IMR-90 (cell line): Measurements from ENCODE around the gene LTN1. TPM values are rescaled to one million over a fixed set of nuclear protein-coding genes. Genes with fewer than 3 reads are reported as not detected.

ENCODE experiments used
- ATAC-seq: fragments of 200-7000 bp; cut with Tn5 transposase; 2 replicates; pipeline ENCODE4 v1.9.1; 2020; ENCODE audit warnings: low read depth, mild to moderate bottlenecking, moderate library complexity
- BruUV-seq: library from RNA; stranded (reverse); fragments of 400-500 nt; replicated peaks from 2 replicates; lab custom pipeline; 2021; lab: Mats Ljungman, UMichigan
- CTCF ChIA-PET: fragments of 300-600 bp; formaldehyde crosslinking; extraction: SDS; loops from one replicate; lab custom pipeline; 2021; ENCODE audit warnings: antibody characterized with exemption; lab: Yijun Ruan, JAX
- POLR2A ChIA-PET: fragments of 300-600 bp; sonication (Branson Sonifier 250); formaldehyde crosslinking; loops from one replicate; lab custom pipeline; 2022; ENCODE audit warnings: antibody characterized with exemption; ENCODE audit not compliant: unreplicated experiment; lab: Charles Lee
- DNase-seq: peaks from one replicate; pipeline ENCODE4 v3.0.0; 2013
- H2AFZ ChIP-seq: replicated peaks from 2 replicates; pipeline ENCODE3; 2013; ENCODE audit warnings: low read length, mild to moderate bottlenecking; ENCODE audit not compliant: poor library complexity
- H2AK5ac ChIP-seq: 2 replicates; pipeline ENCODE4 v1.6.1; 2013; ENCODE audit warnings: low read depth, low read length, inconsistent platforms
- H2AK9ac ChIP-seq: replicated peaks from 2 replicates; pipeline ENCODE3; 2013; ENCODE audit warnings: mild to moderate bottlenecking, low read depth, low read length, moderate library complexity; ENCODE audit not compliant: poor library complexity
- H2BK120ac ChIP-seq: 2 replicates; pipeline ENCODE4 v1.6.1; 2013; ENCODE audit warnings: low read depth, low read length, inconsistent platforms
- H2BK15ac ChIP-seq: 3 replicates; pipeline ENCODE4 v1.6.1; 2013; ENCODE audit warnings: low read depth, low read length, inconsistent platforms
- H2BK20ac ChIP-seq: 2 replicates; pipeline ENCODE4 v1.6.1; 2013; ENCODE audit warnings: low read depth, mild to moderate bottlenecking, inconsistent platforms, low read length, moderate library complexity
- H2BK5ac ChIP-seq: 2 replicates; pipeline ENCODE4 v1.6.1; 2013; ENCODE audit warnings: mild to moderate bottlenecking, low read depth, low read length, inconsistent platforms; ENCODE audit not compliant: poor library complexity, severe bottlenecking
- H3K14ac ChIP-seq: replicated peaks from 2 replicates; pipeline ENCODE4 v1.6.1; 2013; ENCODE audit warnings: low read depth, low read length, inconsistent platforms
- H3K18ac ChIP-seq: 2 replicates; pipeline ENCODE4 v1.6.1; 2013; ENCODE audit warnings: low read depth, low read length, control low read depth
- H3K23ac ChIP-seq: 2 replicates; pipeline ENCODE4 v1.6.1; 2013; ENCODE audit warnings: low read depth, low read length, inconsistent platforms
- H3K27ac ChIP-seq: 2 replicates; pipeline ENCODE4 v1.5.1; 2013; ENCODE audit warnings: mild to moderate bottlenecking, control low read depth, low read length; ENCODE audit not compliant: insufficient read depth
- H3K27me3 ChIP-seq: 2 replicates; pipeline ENCODE4 v1.6.1; 2013; ENCODE audit warnings: low read length; ENCODE audit not compliant: control insufficient read depth, insufficient read depth
- H3K36me3 ChIP-seq: 2 replicates; pipeline ENCODE4 v1.6.1; 2013; ENCODE audit warnings: low read length, mixed read lengths; ENCODE audit not compliant: control insufficient read depth, insufficient read depth
- H3K4ac ChIP-seq: 2 replicates; pipeline ENCODE4 v1.6.1; 2013; ENCODE audit warnings: low read depth, low read length, inconsistent platforms
- H3K4me1 ChIP-seq: 2 replicates; pipeline ENCODE4 v1.6.1; 2013; ENCODE audit warnings: low read length, mixed read lengths; ENCODE audit not compliant: control insufficient read depth, insufficient read depth
- H3K4me2 ChIP-seq: 2 replicates; pipeline ENCODE4 v1.6.1; 2013; ENCODE audit warnings: low read depth, mild to moderate bottlenecking, control low read depth, low read length, moderate library complexity
- H3K4me3 ChIP-seq: 2 replicates; pipeline ENCODE4 v1.5.1; 2013; ENCODE audit warnings: low read depth, mild to moderate bottlenecking, control low read depth, low read length, moderate library complexity; ENCODE audit not compliant: insufficient read depth
- H3K56ac ChIP-seq: 2 replicates; pipeline ENCODE4 v1.6.1; 2013; ENCODE audit warnings: low read length, inconsistent platforms; ENCODE audit not compliant: insufficient read depth; ENCODE audit errors: extremely low read depth
- H3K79me1 ChIP-seq, 2 experiments: 2 replicates each; pipeline ENCODE4 v1.6.1; 2013; ENCODE audit warnings: low read length in 2 of 2, inconsistent platforms in 1 of 2, low read depth in 1 of 2
- H3K9ac ChIP-seq: 2 replicates; pipeline ENCODE4 v1.6.1; 2013; ENCODE audit warnings: low read depth, low read length, control low read depth
- H3K9me1 ChIP-seq: 2 replicates; pipeline ENCODE4 v1.6.1; 2013; ENCODE audit warnings: low read length, inconsistent platforms; ENCODE audit not compliant: insufficient read depth
- H3K9me3 ChIP-seq: 2 replicates; pipeline ENCODE4 v1.6.1; 2013; ENCODE audit warnings: low read length; ENCODE audit not compliant: control insufficient read depth, insufficient read depth
- H4K20me1 ChIP-seq: 2 replicates; pipeline ENCODE4 v1.6.1; 2013; ENCODE audit warnings: low read length, inconsistent platforms; ENCODE audit not compliant: insufficient read depth
- H4K5ac ChIP-seq: 2 replicates; pipeline ENCODE4 v1.6.1; 2013; ENCODE audit warnings: mild to moderate bottlenecking, low read depth, low read length, control low read depth
- H4K8ac ChIP-seq, 2 experiments: 2 replicates each; pipeline ENCODE4 v1.6.1; 2013; ENCODE audit warnings: low read depth in 2 of 2, low read length in 2 of 2, control low read depth in 1 of 2, inconsistent platforms in 1 of 2
- H4K91ac ChIP-seq: 2 replicates; pipeline ENCODE4 v1.6.1; 2013; ENCODE audit warnings: low read depth, low read length, inconsistent platforms; ENCODE audit not compliant: insufficient read depth
- MAZ ChIP-seq: IDR thresholded peaks from 2 replicates; pipeline ENCODE4 v1.6.1; 2012; ENCODE audit warnings: low read depth, mild to moderate bottlenecking, low read length, improper control_type of control experiment, moderate library complexity, borderline replicate concordance
- NFE2L2 ChIP-seq: fragments of 150-350 bp; IDR thresholded peaks from 2 replicates; pipeline ENCODE4 v1.6.1; 2016; ENCODE audit warnings: low read depth, mild to moderate bottlenecking, low read length
- POLR2A ChIP-seq: IDR thresholded peaks from 2 replicates; pipeline ENCODE4 v1.6.1; 2012; ENCODE audit warnings: mild to moderate bottlenecking, low read depth, low read length
- RAD21 ChIP-seq: IDR thresholded peaks from 2 replicates; pipeline ENCODE4 v1.6.1; 2012; ENCODE audit warnings: low read length, improper control_type of control experiment
- RCOR1 ChIP-seq: IDR thresholded peaks from 2 replicates; pipeline ENCODE4 v1.6.1; 2012; ENCODE audit warnings: mild to moderate bottlenecking, low read length, improper control_type of control experiment; ENCODE audit not compliant: insufficient replicate concordance
- SMC3 ChIP-seq: fragments of 150-350 bp; IDR thresholded peaks from 2 replicates; pipeline ENCODE4 v1.6.1; 2016; ENCODE audit warnings: low read depth, mild to moderate bottlenecking, antibody characterized with exemption, low read length, moderate library complexity
- WGBS, 2 experiments: methylation state at CpG; one replicate each; pipeline versions ENCODE4 v1.1.5 to v1.1.7; 2013; ENCODE audit warnings: missing lambda C conversion rate in 2 of 2; ENCODE audit not compliant: insufficient read length in 1 of 2; ENCODE audit errors: extremely low coverage in 2 of 2; 5-methylcytosine and 5-hydroxymethylcytosine counted together
- dilution Hi-C: fragments of 300-500 bp; cut with HindIII; formaldehyde crosslinking; loops from one replicate; pipeline ENCODE4 v1.14.3; 2018; ENCODE audit warnings: low sequenced_read_pairs; ENCODE audit not compliant: unreplicated experiment
- in situ Hi-C: fragments of 300-500 bp; cut with MboI; formaldehyde crosslinking; loops from 3 replicates; pipeline ENCODE4 v1.14.3; 2019; ENCODE audit warnings: low sequenced_read_pairs, inconsistent platforms, mixed read lengths
- intact Hi-C: fragments of 100-400 bp; cut with micrococcal nuclease; formaldehyde crosslinking; loops from 2 replicates; pipeline ENCODE4 v1.10.0; 2022
- polyA plus RNA-seq, 3 experiments: library from polyadenylated mRNA; depleted of rRNA; stranded (reverse); fragments of >200 nt; gene quantifications; 2 replicates each; pipeline ENCODE4 v1.2.3, GENCODE V29; 2012; ENCODE audit warnings: low replicate concordance in 1 of 3
- total RNA-seq: library from RNA; depleted of rRNA; stranded (reverse); fragments of >200 nt; gene quantifications from 2 replicates; pipeline ENCODE4 v1.2.3, GENCODE V29; 2012

Gene LTN1
- total and polyA plus RNA-seq, 2 of the 4 experiments (the other 2 are of a cell fraction), result 6.7 to 35.5 TPM

DNA sequence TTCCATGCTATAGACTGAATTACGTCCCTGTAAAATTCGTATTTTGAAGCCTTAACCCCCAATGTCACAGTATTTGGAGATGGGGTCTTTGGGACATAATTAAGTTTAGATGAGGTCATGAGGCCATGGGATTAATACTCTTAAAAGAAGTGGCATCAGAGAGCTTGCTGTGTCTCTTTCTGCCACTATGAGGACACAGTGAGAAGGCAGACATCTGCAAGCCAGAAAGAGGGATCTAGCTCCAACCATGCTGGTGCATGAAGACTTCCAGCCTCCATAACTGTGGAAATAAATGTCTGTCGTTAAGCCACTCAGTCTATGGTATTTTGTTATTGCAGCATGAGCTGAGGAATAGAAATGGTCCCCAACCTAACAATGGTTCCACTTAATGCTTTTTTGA lies 99.0 kb downstream of the LTN1 start:
- Histone ChIP-seq H2BK5ac (no peak overlapping the region), H3K79me1 (no peaks in the 10 kb centered on the region)
- CTCF ChIA-PET, result interaction anchor here (0.7 to 0.9 kb wide), 2 partner anchors 9 to 11 kb away, joined by 3 to 5 read pairs; a partner anchor contains a TSS

More for the DNA sequence above, 99.0 kb downstream of the LTN1 start:
- Histone ChIP-seq H3K4ac (no peak overlapping the region), H3K18ac (no peak overlapping the region), H4K5ac (no peak overlapping the region), H2AK9ac (no peak overlapping the region), H3K9me3 (peaks cover 4% of the 10 kb centered on the region), H3K4me2 (no peak overlapping the region), H3K9ac (no peak overlapping the region), H3K36me3 (no peaks in the 10 kb centered on the region), H2BK120ac (no peak overlapping the region), H4K20me1 (no peaks in the 10 kb centered on the region), H3K56ac (no peak overlapping the region), H3K14ac (no peak overlapping the region), H4K8ac (no peak overlapping the region), H3K4me3 (no peak overlapping the region), H3K27ac (no peak overlapping the region), H2AK5ac (no peak overlapping the region), H2AFZ (no peak overlapping the region), H3K9me1 (no peaks in the 10 kb centered on the region; the same call in 1 of the 2 replicates), H4K91ac (no peak overlapping the region), H2BK15ac (no peak overlapping the region), H3K4me1 (peaks cover 2% of the 10 kb centered on the region; the same call in 1 of the 2 replicates), H2BK20ac (no peak overlapping the region), H3K27me3 (no peaks in the 10 kb centered on the region), H3K23ac (no peak overlapping the region)
- in situ Hi-C loops, result no loop called here
- DNase-seq, result no peak
- no peak for TF ChIP-seq SMC3
- TF ChIP-seq RCOR1, result no peak
- TF ChIP-seq NFE2L2, result no peak
- TF ChIP-seq MAZ, result no peak
- TF ChIP-seq POLR2A, result no peak
- no peak for TF ChIP-seq RAD21
- no CpG with 5 or more reads among the region's 3 CpGs for WGBS, 2 experiments
- POLR2A ChIA-PET, result no interaction called here
- no peak for ATAC-seq
- dilution Hi-C loops, result no loop called here
- BruUV-seq, result no TSS peak
- intact Hi-C loops, result no loop called here
